Raji (cell line): ENCODE measurements around the gene PCDHA4.
"Not testable (repeated sequence)": the region's sequence is repeated elsewhere in the genome, so short reads cannot be mapped to it uniquely, and the experiment has no call there.

ENCODE experiments used
- POLR2A ChIP-seq: IDR thresholded peaks from 2 replicates; pipeline ENCODE4 v1.6.1; 2011; ENCODE audit warnings: low read depth, low read length, control low read depth; ENCODE audit not compliant: insufficient read depth

The PCDHA4 gene

DNA sequence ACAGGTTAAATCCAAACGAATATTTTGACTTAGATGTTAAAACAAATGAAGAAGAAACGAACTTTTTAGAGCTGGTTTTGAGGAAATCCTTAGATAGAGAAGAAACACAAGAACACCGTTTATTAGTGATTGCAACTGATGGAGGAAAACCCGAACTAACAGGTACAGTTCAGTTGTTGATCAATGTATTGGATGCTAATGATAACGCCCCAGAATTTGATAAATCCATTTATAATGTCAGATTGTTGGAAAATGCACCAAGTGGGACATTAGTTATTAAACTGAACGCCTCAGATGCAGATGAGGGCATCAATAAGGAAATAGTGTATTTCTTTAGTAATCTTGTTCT lies 15.4 kb downstream of the PCDHA4 start:
- no peak for TF ChIP-seq POLR2A

DNA sequence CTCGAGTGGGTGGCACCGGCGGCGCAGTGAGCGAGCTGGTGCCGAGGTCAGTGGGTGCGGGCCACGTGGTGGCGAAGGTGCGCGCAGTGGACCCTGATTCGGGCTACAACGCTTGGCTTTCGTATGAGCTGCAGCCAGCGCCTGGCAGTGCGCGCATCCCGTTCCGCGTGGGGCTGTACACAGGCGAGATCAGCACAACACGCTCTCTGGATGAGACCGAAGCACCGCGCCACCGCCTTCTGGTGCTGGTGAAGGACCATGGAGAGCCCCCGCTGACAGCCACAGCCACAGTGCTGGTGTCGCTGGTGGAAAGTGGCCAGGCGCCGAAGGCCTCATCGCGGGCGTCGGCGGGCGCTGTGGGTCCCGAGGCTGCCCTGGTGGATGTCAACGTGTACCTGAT lies 16.6 kb downstream of the PCDHA4 start:
- no peak for TF ChIP-seq POLR2A

DNA sequence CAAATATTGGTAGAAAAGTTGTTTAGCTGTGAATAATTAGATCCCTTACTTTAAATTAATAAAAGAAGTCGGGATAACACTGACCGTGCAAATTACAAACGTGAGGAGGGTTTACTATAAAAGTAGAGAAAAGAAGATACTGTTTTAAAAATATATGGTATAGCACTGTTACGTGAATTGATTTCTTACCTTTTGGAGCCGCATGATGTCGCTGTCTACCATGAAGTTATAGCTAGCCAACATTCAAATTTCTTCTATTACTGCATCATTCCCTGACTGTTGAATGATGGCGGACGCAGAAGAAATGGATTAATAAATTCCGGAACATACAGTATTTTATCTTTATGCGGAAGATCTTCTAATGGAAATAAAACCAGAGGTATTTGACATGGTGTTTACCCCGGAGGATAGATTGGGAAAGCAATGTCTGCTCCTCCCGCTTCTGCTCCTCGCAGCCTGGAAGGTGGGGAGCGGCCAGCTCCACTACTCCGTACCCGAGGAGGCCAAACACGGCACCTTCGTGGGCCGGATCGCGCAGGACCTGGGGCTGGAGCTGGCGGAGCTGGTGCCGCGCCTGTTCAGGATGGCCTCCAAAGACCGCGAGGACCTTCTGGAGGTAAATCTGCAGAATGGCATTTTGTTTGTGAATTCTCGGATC lies 21.0 kb downstream of the PCDHA4 start, which contains the start of gene PCDHA6:
PCDHA6 (plus strand) TSS at position 257 of the 658 bp plus-strand sequence; CDS start at position 389, 132 bp downstream.
- no peak for TF ChIP-seq POLR2A

DNA sequence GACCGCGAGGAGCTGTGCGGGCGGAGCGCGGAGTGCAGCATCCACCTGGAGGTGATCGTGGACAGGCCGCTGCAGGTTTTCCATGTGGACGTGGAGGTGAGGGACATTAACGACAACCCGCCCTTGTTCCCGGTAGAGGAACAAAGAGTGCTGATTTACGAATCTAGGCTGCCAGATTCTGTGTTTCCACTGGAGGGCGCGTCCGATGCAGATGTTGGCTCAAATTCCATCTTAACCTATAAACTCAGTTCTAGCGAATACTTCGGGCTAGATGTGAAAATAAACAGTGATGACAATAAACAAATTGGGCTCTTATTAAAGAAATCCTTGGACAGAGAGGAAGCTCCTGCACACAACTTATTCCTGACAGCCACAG lies 21.5 kb downstream of the PCDHA4 start:
- no peak for TF ChIP-seq POLR2A

DNA sequence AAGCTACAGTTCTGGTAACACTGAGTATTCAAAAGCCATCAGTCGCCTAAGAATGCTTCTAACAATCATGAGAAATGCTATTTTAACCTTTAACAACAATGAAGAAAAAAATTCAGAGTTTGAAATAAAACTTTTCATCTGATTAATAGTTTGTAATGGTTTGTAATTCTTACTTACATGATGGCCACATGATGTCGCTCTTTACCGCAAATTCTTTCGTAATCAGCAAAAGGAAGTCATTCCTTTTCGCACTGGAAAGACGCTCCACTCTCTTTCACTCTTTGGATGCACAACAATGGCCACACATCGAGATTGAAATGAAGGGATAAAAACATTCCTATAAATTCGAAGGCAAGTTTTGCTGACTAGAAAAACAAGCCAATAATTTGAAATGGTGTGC lies 27.1 kb downstream of the PCDHA4 start, which contains the start of gene PCDHA7:
PCDHA7 (plus strand) TSS at position 277 of the 400 bp plus-strand sequence; CDS start at position 392, 115 bp downstream.
- no peak for TF ChIP-seq POLR2A

DNA sequence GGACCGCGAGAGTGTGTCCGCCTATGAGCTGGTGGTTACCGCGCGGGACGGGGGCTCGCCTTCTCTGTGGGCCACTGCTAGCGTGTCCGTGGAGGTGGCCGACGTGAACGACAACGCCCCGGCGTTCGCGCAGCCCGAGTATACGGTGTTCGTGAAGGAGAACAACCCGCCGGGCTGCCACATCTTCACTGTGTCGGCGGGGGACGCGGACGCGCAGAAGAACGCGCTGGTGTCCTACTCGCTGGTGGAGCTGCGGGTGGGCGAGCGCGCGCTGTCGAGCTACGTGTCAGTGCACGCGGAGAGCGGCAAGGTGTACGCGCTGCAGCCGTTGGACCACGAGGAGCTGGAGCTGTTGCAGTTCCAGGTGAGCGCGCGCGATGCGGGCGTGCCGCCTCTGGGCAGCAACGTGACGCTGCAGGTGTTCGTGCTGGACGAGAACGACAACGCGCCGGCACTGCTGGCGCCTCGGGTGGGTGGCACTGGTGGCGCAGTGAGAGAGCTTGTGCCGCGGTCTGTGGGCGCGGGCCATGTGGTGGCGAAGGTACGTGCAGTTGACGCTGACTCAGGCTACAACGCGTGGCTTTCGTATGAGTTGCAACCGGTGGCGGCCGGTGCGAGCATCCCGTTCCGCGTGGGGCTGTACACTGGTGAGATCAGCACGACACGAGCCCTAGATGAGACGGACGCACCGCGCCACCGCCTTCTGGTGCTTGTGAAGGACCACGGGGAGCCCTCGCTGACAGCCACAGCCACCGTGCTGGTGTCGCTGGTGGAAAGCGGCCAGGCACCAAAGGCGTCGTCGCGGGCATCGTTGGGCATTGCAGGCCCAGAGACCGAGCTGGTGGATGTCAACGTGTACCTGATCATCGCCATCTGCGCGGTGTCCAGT lies 29.0 kb downstream of the PCDHA4 start:
- TF ChIP-seq POLR2A = no peak

DNA sequence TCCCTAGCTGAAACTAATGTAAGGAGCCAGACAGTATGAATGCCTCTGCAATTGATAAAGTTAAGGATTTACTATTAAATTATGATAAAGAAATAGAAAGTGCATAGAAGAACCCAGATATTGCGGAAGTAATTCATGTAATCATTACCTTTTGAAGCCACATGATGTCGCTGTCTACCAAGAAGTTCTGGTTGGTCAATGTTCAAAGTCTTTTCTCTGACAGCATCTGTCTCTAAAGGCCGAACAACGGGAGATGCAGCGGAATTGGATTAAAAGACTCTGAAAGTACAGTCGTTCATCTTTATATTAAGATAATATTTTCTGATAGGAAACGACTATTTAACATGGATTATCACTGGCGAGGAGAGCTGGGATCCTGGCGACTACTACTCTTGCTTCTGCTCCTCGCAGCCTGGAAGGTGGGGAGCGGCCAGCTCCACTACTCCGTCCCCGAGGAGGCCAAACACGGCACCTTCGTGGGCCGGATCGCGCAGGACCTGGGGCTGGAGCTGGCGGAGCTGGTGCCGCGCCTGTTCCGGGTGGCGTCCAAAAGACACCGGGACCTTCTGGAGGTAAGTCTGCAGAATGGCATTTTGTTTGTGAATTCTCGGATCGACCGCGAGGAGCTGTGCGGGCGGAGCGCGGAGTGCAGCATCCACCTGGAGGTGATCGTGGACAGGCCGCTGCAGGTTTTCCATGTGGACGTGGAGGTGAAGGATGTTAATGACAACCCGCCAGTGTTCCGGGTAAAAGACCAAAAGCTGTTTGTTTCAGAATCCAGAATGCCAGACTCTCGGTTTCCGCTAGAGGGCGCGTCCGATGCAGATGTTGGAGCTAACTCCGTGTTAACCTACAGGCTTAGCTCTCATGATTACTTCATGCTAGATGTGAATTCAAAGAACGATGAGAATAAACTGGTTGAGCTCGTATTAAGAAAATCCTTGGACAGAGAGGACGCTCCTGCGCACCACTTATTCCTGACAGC lies 34.4 kb downstream of the PCDHA4 start, which contains the start of gene PCDHA8:
PCDHA8 (plus strand) TSS at position 210 of the 985 bp plus-strand sequence; CDS start at position 345, 135 bp downstream.
- no peak for TF ChIP-seq POLR2A

DNA sequence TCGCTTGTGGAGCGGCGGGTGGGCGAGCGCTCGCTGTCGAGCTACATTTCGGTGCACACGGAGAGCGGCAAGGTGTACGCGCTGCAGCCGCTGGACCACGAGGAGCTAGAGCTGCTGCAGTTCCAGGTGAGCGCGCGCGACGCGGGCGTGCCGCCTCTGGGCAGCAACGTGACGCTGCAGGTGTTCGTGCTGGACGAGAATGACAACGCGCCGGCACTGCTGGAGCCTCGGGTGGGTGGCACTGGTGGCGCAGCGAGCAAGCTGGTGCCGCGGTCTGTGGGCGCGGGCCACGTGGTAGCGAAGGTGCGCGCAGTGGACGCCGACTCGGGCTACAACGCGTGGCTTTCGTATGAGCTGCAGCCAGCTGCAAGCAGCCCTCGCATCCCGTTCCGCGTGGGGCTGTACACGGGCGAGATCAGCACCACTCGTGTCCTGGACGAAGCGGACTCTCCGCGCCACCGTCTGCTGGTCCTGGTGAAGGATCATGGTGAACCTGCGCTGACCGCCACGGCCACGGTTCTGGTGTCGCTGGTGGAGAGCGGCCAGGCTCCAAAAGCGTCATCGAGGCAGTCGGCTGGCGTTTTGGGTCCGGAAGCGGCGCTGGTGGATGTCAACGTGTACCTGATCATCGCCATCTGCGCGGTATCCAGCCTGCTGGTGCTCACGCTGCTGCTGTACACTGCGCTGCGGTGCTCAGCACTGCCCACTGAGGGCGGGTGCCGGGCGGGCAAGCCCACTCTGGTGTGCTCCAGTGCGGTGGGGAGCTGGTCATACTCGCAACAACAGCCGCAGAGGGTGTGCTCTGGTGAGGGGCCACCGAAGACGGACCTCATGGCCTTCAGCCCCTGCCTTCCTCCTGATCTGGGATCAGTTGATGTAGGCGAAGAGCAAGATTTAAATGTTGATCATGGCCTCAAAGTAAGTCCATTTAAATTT lies 36.2 kb downstream of the PCDHA4 start:
- TF ChIP-seq POLR2A = no peak

DNA sequence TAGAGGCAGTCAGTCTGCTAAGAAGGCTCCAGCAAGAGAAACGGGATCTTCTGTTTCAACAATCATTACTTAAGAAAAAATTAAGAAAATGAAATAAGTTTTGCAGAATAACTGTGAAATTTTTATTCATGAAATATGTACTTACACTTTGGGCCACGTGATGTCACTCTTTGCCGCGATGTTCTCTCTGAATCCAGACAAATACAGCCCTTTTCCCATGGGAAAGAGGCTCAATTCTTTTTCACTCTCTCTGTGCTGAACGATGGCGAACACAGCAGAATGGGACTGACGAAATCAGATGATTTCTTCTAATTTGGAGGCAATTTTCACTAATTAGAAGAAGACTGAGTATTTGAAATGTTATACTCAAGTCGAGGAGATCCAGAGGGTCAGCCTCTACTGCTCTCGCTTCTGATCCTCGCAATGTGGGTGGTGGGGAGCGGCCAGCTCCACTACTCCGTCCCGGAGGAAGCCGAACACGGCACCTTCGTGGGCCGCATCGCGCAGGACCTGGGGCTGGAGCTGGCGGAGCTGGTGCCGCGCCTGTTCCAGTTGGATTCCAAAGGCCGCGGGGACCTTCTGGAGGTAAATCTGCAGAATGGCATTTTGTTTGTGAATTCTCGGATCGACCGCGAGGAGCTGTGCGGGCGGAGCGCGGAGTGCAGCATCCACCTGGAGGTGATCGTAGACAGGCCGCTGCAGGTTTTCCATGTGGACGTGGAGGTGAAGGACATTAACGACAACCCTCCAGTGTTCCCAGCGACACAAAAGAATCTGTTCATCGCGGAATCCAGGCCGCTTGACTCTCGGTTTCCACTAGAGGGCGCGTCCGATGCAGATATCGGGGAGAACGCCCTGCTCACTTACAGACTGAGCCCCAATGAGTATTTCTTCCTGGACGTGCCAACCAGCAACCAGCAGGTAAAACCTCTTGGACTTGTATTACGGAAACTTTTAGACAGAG lies 41.6 kb downstream of the PCDHA4 start, which contains the start of gene PCDHA9:
PCDHA9 (plus strand) TSS at position 244 of the 964 bp plus-strand sequence; CDS start at position 358, 114 bp downstream.
- not testable (repeated sequence) for TF ChIP-seq POLR2A

DNA sequence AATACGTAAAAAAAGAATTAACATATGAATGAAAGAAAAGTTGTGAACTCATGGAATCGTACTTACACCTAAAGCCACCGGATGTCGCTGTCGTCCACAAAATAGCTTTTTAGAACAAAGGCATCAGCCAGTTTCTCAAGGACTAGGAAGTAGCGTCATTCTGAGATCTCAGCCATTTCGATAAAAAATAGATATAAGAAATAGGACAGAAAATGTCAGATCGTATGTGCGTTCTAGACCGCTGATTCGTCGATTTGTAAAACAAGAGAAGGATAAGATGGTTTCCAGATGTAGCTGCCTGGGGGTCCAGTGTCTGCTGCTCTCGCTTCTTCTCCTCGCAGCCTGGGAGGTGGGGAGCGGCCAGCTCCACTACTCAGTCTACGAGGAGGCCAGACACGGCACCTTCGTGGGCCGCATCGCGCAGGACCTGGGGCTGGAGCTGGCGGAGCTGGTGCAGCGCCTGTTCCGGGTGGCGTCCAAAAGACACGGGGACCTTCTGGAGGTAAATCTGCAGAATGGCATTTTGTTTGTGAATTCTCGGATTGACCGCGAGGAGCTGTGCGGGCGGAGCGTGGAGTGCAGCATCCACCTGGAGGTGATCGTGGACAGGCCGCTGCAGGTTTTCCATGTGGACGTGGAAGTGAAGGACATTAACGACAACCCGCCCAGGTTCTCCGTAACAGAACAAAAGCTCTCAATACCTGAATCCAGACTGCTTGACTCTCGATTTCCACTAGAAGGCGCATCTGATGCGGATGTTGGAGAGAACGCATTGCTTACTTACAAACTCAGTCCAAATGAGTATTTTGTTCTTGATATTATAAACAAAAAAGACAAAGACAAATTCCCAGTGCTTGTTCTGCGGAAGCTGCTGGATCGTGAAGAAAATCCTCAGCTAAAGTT lies 49.2 kb downstream of the PCDHA4 start, which contains the start of gene PCDHA10:
PCDHA10 (plus strand) TSS at position 126 of the 903 bp plus-strand sequence; CDS start at position 278, 152 bp downstream.
- TF ChIP-seq POLR2A = no peak
